CD4-positive, CD25-positive, alpha-beta regulatory T cell (primary cell): Measurements from ENCODE around the gene CDX2. TPM values are rescaled to one million over a fixed set of nuclear protein-coding genes. Genes with fewer than 3 reads are reported as not detected.
"Not testable (repeated sequence)": the region's sequence is repeated elsewhere in the genome, so short reads cannot be mapped to it uniquely, and the experiment has no call there.

Experiments used
- ATAC-seq, 2 donors: fragments of 150-1000 bp; cut with Tn5 transposase; one replicate each; pipeline ENCODE4 v1.10.0; 2021; ENCODE audit warnings: low read depth in 2 of 2, moderate number of reproducible peaks in 2 of 2, moderate library complexity in 1 of 2
- DNase-seq, 3 donors: peaks; one replicate each; pipeline versions ENCODE4 v3.0.0 to v3.0.0-alpha.2; 2012 to 2022; ENCODE audit warnings: mixed read lengths in 1 of 3
- H3K27ac ChIP-seq: one replicate; pipeline ENCODE4 v1.7.0; 2013; ENCODE audit warnings: mild to moderate bottlenecking, low read length; ENCODE audit not compliant: insufficient read depth, poor library complexity, severe bottlenecking
- H3K27me3 ChIP-seq: one replicate; pipeline ENCODE4 v1.7.0; 2013; ENCODE audit warnings: low read length; ENCODE audit not compliant: control insufficient read depth, insufficient read depth
- H3K36me3 ChIP-seq: one replicate; pipeline ENCODE4 v1.7.0; 2013; ENCODE audit warnings: mild to moderate bottlenecking, low read length, moderate library complexity; ENCODE audit not compliant: control insufficient read depth, insufficient read depth
- H3K4me1 ChIP-seq: 2 replicates; pipeline ENCODE4 v1.7.0; 2013; ENCODE audit warnings: mild to moderate bottlenecking, low read length; ENCODE audit not compliant: insufficient read depth, control insufficient read depth, poor library complexity, severe bottlenecking
- H3K4me3 ChIP-seq: one replicate; pipeline ENCODE4 v1.7.0; 2013; ENCODE audit warnings: low read depth, mild to moderate bottlenecking, low read length, moderate library complexity
- H3K9me3 ChIP-seq, 2 experiments: 1 replicate in 1 of 2; 2 replicates in 1 of 2; pipeline ENCODE4 v1.7.0; 2013; ENCODE audit warnings: low read length in 2 of 2, mild to moderate bottlenecking in 1 of 2, moderate library complexity in 1 of 2; ENCODE audit not compliant: control insufficient read depth in 2 of 2
- H3K27ac Mint-ChIP-seq, 3 donors: one replicate each; pipeline ENCODE4 v1.8.0; 2020 to 2022; ENCODE audit warnings: mild to moderate bottlenecking in 3 of 3, mixed read lengths in 3 of 3, moderate library complexity in 2 of 3
- H3K27me3 Mint-ChIP-seq: one replicate; pipeline ENCODE4 v1.8.0; 2022; ENCODE audit warnings: mild to moderate bottlenecking, mixed read lengths
- H3K36me3 Mint-ChIP-seq: one replicate; pipeline ENCODE4 v1.8.0; 2020; ENCODE audit warnings: mixed read lengths
- H3K4me1 Mint-ChIP-seq, 4 donors: one replicate each; pipeline ENCODE4 v1.8.0; 2020 to 2022; ENCODE audit warnings: mixed read lengths in 4 of 4, mild to moderate bottlenecking in 1 of 4
- H3K4me3 Mint-ChIP-seq, 4 donors: one replicate each; pipeline ENCODE4 v1.8.0; 2020 to 2022; ENCODE audit warnings: mild to moderate bottlenecking in 4 of 4, mixed read lengths in 4 of 4, moderate library complexity in 3 of 4
- H3K9me3 Mint-ChIP-seq, 7 donors: one replicate each; pipeline ENCODE4 v1.8.0; 2020 to 2022; ENCODE audit warnings: mixed read lengths in 7 of 7, mild to moderate bottlenecking in 3 of 7, moderate library complexity in 2 of 7
- polyA plus RNA-seq, 4 donors: library from polyadenylated mRNA; unstranded; fragments of 300-500 nt; fragmentation: Illumina TruSeq; gene quantifications; one replicate each; pipeline ENCODE4 v1.2.3, GENCODE V29; 2021
- total RNA-seq: library from RNA; stranded (reverse); gene quantifications from one replicate; pipeline ENCODE4 v1.2.3, GENCODE V29; 2022

CDX2 gene
- total and polyA plus RNA-seq, 5 donors from 2014 or later: not detected

GRCh38 chr13:27966641-27967202 is 2.4 kb downstream of the CDX2 start:
- ATAC-seq: no peak
- DNase-seq: no peak
- Mint-ChIP-seq H3K27ac (no peak overlapping the region), H3K9me3 (peaks cover 0 to 4% (median 0%) of the 10 kb centered on the region in 7 donors), H3K4me1 (peaks cover 0 to 26% (median 15%) of the 10 kb centered on the region in 4 donors), H3K36me3 (no peaks in the 10 kb centered on the region), H3K4me3 (peak overlapping the region in 1 of 4 donors; percentile 15), H3K27me3 (peaks cover 87% of the 10 kb centered on the region)
- H3K4me3 ChIP-seq: no peak overlapping the region
- no peaks in the 10 kb centered on the region for H3K9me3 ChIP-seq
- H3K4me1 ChIP-seq: no peaks in the 10 kb centered on the region
- peaks cover 22% of the 10 kb centered on the region for H3K27me3 ChIP-seq
- H3K27ac ChIP-seq: no peak overlapping the region
- no peaks in the 10 kb centered on the region for H3K36me3 ChIP-seq

- Histone ChIP-seq H3K4me1 (peaks cover 2% of the 10 kb centered on the region), H3K27ac (no peak overlapping the region), H3K27me3 (peaks cover 22% of the 10 kb centered on the region), H3K9me3 (no peaks in the 10 kb centered on the region), H3K36me3 (no peaks in the 10 kb centered on the region), H3K4me3 (no peak overlapping the region)
- H3K27ac Mint-ChIP-seq: no peak overlapping the region
- DNase-seq: no peak
- no peaks in the 10 kb centered on the region for H3K36me3 Mint-ChIP-seq
- H3K9me3 Mint-ChIP-seq: peaks cover 0 to 4% (median 0%) of the 10 kb centered on the region in 7 donors
- peaks cover 88% of the 10 kb centered on the region for H3K27me3 Mint-ChIP-seq
- ATAC-seq: no peak
- H3K4me1 Mint-ChIP-seq: peaks cover 0 to 30% (median 15%) of the 10 kb centered on the region in 4 donors
- H3K4me3 Mint-ChIP-seq: no peak overlapping the region
Measured at GRCh38 chr13:27965740-27966640, 3.1 kb downstream of the CDX2 start.

- Histone ChIP-seq H3K27ac (no peak overlapping the region), H3K36me3 (no peaks in the 10 kb centered on the region), H3K27me3 (peaks cover 22% of the 10 kb centered on the region), H3K9me3 (no peaks in the 10 kb centered on the region), H3K4me3 (no peak overlapping the region), H3K4me1 (peaks cover 7% of the 10 kb centered on the region)
- H3K4me1 Mint-ChIP-seq: peaks cover 0 to 30% (median 15%) of the 10 kb centered on the region in 4 donors
- ATAC-seq (no peak), DNase-seq (no peak)
- H3K27ac Mint-ChIP-seq: no peak overlapping the region
- no peaks in the 10 kb centered on the region for H3K36me3 Mint-ChIP-seq
- H3K27me3 Mint-ChIP-seq: peaks cover 87% of the 10 kb centered on the region
- no peak overlapping the region for H3K4me3 Mint-ChIP-seq
- peaks cover 0 to 4% (median 0%) of the 10 kb centered on the region in 7 donors for H3K9me3 Mint-ChIP-seq
Measured at GRCh38 chr13:27965343-27965739, 3.8 kb downstream of the CDX2 start.

- no peak overlapping the region for H3K27ac Mint-ChIP-seq
- peaks cover 0 to 32% (median 15%) of the 10 kb centered on the region in 4 donors for H3K4me1 Mint-ChIP-seq
- H3K9me3 Mint-ChIP-seq: peaks cover 0 to 4% (median 0%) of the 10 kb centered on the region in 7 donors
- H3K4me3 Mint-ChIP-seq: peak overlapping the region in 2 of 4 donors; percentile 21 to 28
- H3K27me3 Mint-ChIP-seq: peaks cover 86% of the 10 kb centered on the region
- ATAC-seq: no peak
- H3K36me3 ChIP-seq: no peaks in the 10 kb centered on the region
- no peak overlapping the region for H3K4me3 ChIP-seq
- H3K27ac ChIP-seq: no peak overlapping the region
- no peak for DNase-seq
- no peaks in the 10 kb centered on the region for H3K9me3 ChIP-seq
- no peaks in the 10 kb centered on the region for H3K36me3 Mint-ChIP-seq
- H3K4me1 ChIP-seq: peaks cover 11% of the 10 kb centered on the region
- peaks cover 19% of the 10 kb centered on the region for H3K27me3 ChIP-seq
Measured at GRCh38 chr13:27964741-27965323, 4.3 kb downstream of the CDX2 start.

- not testable (repeated sequence) for ATAC-seq, H3K4me3 ChIP-seq, H3K27ac Mint-ChIP-seq, H3K36me3 ChIP-seq, DNase-seq, H3K36me3 Mint-ChIP-seq, H3K27ac ChIP-seq, H3K4me3 Mint-ChIP-seq, H3K9me3 ChIP-seq, H3K9me3 Mint-ChIP-seq
- Mint-ChIP-seq H3K27me3 (peaks cover 86% of the 10 kb centered on the region), H3K4me1 (peaks cover 0 to 27% (median 11%) of the 10 kb centered on the region in 4 donors)
- H3K27me3 ChIP-seq: peaks cover 17% of the 10 kb centered on the region
- peaks cover 11% of the 10 kb centered on the region for H3K4me1 ChIP-seq
Measured at GRCh38 chr13:27964206-27964605, 4.9 kb downstream of the CDX2 start.

- Mint-ChIP-seq H3K27ac (no peak overlapping the region), H3K9me3 (peaks cover 0 to 4% (median 0%) of the 10 kb centered on the region in 7 donors), H3K27me3 (peaks cover 89% of the 10 kb centered on the region), H3K4me3 (no peak overlapping the region), H3K36me3 (no peaks in the 10 kb centered on the region), H3K4me1 (peaks cover 0 to 25% (median 11%) of the 10 kb centered on the region in 4 donors)
- H3K36me3 ChIP-seq: no peaks in the 10 kb centered on the region
- no peaks in the 10 kb centered on the region for H3K9me3 ChIP-seq
- H3K27me3 ChIP-seq: peaks cover 24% of the 10 kb centered on the region
- ATAC-seq (no peak), DNase-seq (no peak)
- peaks cover 11% of the 10 kb centered on the region for H3K4me1 ChIP-seq
- no peak overlapping the region for H3K27ac ChIP-seq
- no peak overlapping the region for H3K4me3 ChIP-seq
Measured at GRCh38 chr13:27963491-27963890, 5.6 kb downstream of the CDX2 start.

GRCh38 chr13:27962982-27963381 is 6.1 kb downstream of the CDX2 start:
- H3K36me3 Mint-ChIP-seq: no peaks in the 10 kb centered on the region
- H3K4me3 Mint-ChIP-seq: no peak overlapping the region
- no peaks in the 10 kb centered on the region for H3K9me3 ChIP-seq
- peaks cover 92% of the 10 kb centered on the region for H3K27me3 Mint-ChIP-seq
- no peak for DNase-seq
- no peak for ATAC-seq
- H3K4me1 Mint-ChIP-seq: peaks cover under 1 to 24% (median 11%) of the 10 kb centered on the region in 4 donors
- peaks cover 11% of the 10 kb centered on the region for H3K4me1 ChIP-seq
- no peak overlapping the region for H3K27ac Mint-ChIP-seq
- H3K9me3 Mint-ChIP-seq: peaks cover 0 to 4% (median 0%) of the 10 kb centered on the region in 7 donors
- H3K4me3 ChIP-seq: no peak overlapping the region
- no peak overlapping the region for H3K27ac ChIP-seq
- no peaks in the 10 kb centered on the region for H3K36me3 ChIP-seq
- H3K27me3 ChIP-seq: peaks cover 24% of the 10 kb centered on the region
